Mesothelial cell of epicardium (in vitro differentiated cells): Measurements from ENCODE around the gene ADCY7. TPM values are rescaled to one million over a fixed set of nuclear protein-coding genes. Genes with fewer than 3 reads are reported as not detected.

Source experiments
- DNase-seq, 2 experiments: peaks; one replicate each; pipeline ENCODE4 v3.0.0; 2021; ENCODE audit warnings: low spot score in 2 of 2; ENCODE audit not compliant: unreplicated experiment in 2 of 2
- H3K27ac Mint-ChIP-seq: 2 replicates; pipeline ENCODE4 v1.8.0; 2021; ENCODE audit warnings: mixed read lengths
- H3K27me3 Mint-ChIP-seq: 2 replicates; pipeline ENCODE4 v1.8.0; 2021; ENCODE audit warnings: low read depth, mixed read lengths
- H3K36me3 Mint-ChIP-seq: 2 replicates; pipeline ENCODE4 v1.8.0; 2021; ENCODE audit warnings: mixed read lengths
- H3K4me1 Mint-ChIP-seq: 2 replicates; pipeline ENCODE4 v1.8.0; 2021; ENCODE audit warnings: mixed read lengths
- H3K4me3 Mint-ChIP-seq: 2 replicates; pipeline ENCODE4 v1.8.0; 2021; ENCODE audit warnings: mild to moderate bottlenecking, moderate library complexity, mixed read lengths
- H3K9me3 Mint-ChIP-seq: 2 replicates; pipeline ENCODE4 v1.8.0; 2021; ENCODE audit warnings: mixed read lengths
- total RNA-seq: library from RNA; stranded (reverse); gene quantifications from 3 replicates; pipeline ENCODE4 v1.2.1, GENCODE V29; 2021
- TF ChIP-seq, protein P1 (sequence below): fragments of 200-600 bp; sonication (generic); IDR thresholded peaks from one replicate; pipeline ENCODE4 v1.5.0; 2021; ENCODE audit warnings: antibody characterized with exemption; ENCODE audit not compliant: unreplicated experiment

The ADCY7 gene
- total RNA-seq, 1 donor from 2014 or later, result 25.7 TPM

DNA sequence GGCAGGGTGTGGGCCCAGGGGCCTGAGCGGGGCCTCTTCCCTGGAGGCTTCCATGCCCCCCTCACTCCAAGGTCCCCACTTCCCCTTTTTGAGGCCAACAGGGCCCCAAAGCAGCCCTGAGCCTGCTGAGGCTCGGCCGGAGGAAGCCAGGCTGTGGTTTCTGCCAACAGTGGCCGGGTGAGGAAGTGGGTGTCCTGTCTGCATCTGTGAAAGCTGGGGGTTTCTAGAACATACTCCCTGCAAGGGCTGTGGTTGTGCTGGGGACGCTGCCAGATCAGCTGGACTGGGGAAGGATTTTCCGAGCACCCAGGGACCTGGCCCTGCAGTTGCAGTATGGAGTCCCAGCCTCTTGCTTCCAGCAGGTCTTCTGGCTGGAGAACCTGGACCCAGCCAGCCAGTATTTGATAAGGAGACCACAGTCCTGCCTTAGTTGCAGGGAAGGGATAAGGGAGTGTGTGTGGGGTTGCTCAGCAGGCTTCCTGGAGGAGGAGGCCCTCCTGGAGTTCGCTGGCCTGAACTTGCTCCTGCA is 15.7 kb downstream of the ADCY7 start:
- Mint-ChIP-seq H3K9me3 (peaks cover 18% of the 10 kb centered on the region), H3K36me3 (peaks cover 6% of the 10 kb centered on the region), H3K4me3 (no peak overlapping the region), H3K4me1 (no peaks in the 10 kb centered on the region), H3K27me3 (no peaks in the 10 kb centered on the region), H3K27ac (no peak overlapping the region)
- TF ChIP-seq, protein P1, sequence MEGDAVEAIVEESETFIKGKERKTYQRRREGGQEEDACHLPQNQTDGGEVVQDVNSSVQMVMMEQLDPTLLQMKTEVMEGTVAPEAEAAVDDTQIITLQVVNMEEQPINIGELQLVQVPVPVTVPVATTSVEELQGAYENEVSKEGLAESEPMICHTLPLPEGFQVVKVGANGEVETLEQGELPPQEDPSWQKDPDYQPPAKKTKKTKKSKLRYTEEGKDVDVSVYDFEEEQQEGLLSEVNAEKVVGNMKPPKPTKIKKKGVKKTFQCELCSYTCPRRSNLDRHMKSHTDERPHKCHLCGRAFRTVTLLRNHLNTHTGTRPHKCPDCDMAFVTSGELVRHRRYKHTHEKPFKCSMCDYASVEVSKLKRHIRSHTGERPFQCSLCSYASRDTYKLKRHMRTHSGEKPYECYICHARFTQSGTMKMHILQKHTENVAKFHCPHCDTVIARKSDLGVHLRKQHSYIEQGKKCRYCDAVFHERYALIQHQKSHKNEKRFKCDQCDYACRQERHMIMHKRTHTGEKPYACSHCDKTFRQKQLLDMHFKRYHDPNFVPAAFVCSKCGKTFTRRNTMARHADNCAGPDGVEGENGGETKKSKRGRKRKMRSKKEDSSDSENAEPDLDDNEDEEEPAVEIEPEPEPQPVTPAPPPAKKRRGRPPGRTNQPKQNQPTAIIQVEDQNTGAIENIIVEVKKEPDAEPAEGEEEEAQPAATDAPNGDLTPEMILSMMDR, result no peak
- no peak for DNase-seq

DNA sequence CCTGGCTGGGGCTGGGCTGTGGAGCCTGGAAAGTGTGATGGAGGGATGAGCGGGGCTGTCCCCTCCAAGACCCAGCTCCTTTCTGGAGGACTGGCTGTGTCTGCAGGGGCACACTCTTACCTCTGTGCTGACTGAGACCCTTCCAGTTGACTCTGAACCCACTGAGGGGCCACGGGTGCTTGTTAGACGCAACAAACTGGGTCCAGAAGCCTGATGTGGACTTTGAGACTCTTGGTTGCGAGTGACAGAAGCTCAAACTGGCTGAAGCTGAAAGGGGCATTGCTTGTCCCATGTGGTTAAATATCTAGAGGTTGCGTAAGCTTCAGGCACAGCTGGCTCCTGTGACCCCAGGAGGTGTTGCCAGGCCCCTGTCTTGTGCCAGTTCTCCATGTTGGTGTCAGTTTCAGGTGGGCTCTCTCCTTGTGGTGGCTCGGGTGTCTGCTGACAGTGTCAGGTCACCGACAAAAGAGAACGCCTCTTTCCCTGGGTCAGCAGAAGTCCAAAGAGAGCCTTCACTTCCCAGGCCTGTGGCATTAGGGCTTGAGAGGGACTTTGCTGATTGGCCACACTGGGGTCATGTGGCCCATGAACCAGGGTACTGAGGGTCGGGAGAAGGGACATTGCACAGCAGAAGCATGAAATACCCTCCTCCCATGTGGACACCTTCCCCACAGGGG is 16.7 kb downstream of the ADCY7 start:
- H3K27ac Mint-ChIP-seq, result no peak overlapping the region
- no peaks in the 10 kb centered on the region for H3K27me3 Mint-ChIP-seq
- H3K36me3 Mint-ChIP-seq, result peaks cover 6% of the 10 kb centered on the region
- no peaks in the 10 kb centered on the region for H3K4me1 Mint-ChIP-seq
- peaks cover 17% of the 10 kb centered on the region for H3K9me3 Mint-ChIP-seq
- DNase-seq, result no peak
- no peak overlapping the region for H3K4me3 Mint-ChIP-seq
- TF ChIP-seq, protein P1, result no peak

DNA sequence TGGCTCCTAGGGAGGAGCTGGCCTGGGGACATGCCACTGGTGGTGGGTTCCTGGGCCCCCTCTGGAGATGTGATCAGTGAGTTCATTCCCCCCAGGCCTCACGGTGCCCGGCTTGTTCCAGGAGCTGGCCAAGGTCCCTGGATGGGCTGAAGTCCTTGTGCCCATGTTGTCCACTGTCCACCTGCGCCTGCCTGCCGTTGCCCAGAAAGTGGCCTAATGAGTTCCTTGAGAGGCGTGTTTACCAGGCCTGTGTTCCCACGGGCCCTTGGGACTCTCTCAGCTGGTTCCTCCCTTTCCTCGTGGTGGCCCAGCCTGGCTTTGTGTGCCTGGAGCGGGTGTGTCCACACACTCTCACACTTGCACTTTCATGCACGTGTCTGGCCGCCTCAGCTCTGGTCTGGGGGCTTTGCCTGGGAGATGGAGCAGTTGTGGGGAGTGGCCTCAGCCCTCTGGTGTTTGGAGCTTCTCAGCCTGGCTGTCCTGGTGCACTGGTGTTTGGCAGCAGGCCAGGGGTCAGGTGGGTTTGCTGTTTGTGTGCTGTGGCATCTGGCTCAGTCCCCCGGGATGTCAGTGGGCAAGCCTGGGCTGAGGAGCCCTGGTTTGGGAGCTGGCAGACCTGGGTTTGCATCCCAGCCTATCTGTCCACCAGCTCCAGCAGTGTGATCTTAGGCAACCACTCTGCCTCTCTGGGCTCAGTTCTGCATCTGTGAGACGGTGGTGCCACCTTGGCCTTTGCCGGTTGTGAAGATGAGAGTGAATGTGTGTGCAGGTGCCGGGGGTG is 18.0 kb downstream of the ADCY7 start:
- H3K4me3 Mint-ChIP-seq, result no peak overlapping the region
- TF ChIP-seq, protein P1, result no peak
- no peaks in the 10 kb centered on the region for H3K4me1 Mint-ChIP-seq
- no peak for DNase-seq
- H3K27me3 Mint-ChIP-seq, result no peaks in the 10 kb centered on the region
- peaks cover 12% of the 10 kb centered on the region for H3K9me3 Mint-ChIP-seq
- peaks cover 4% of the 10 kb centered on the region for H3K36me3 Mint-ChIP-seq
- H3K27ac Mint-ChIP-seq, result peak overlapping the region; percentile 28

DNA sequence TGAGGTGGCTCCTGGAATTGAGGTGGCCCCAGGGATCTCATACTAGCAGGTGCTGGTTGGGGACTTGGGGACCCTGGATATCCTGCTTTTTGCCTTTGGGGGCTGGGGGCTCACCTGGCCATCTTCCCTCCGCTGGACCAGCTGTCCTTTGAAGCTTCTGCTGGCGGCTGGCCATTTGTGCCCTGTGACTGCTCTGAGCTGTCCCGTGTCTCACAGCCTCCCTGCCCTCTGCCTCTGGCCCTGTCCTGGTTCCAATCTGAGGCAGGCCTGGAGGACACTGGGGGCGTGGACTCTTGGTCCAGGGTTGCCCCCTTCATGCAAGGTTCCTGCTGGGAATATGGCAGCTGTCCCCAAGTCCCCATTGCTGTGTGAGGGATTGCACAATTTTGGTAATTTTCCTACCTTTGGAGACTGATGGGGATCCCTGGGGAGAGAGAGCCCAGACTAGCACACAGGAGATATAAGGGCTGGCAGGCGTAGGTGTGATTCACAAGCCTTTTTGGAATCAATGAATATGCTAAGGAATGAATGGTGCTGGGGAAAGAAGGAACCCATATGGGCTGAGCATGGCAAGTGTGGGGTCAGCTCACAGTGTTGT is 19.2 kb downstream of the ADCY7 start:
- Mint-ChIP-seq H3K9me3 (peaks cover 5% of the 10 kb centered on the region), H3K36me3 (peaks cover 4% of the 10 kb centered on the region), H3K27me3 (no peaks in the 10 kb centered on the region), H3K4me3 (no peak overlapping the region), H3K4me1 (no peaks in the 10 kb centered on the region), H3K27ac (no peak overlapping the region)
- DNase-seq, result no peak
- TF ChIP-seq, protein P1, result no peak

DNA sequence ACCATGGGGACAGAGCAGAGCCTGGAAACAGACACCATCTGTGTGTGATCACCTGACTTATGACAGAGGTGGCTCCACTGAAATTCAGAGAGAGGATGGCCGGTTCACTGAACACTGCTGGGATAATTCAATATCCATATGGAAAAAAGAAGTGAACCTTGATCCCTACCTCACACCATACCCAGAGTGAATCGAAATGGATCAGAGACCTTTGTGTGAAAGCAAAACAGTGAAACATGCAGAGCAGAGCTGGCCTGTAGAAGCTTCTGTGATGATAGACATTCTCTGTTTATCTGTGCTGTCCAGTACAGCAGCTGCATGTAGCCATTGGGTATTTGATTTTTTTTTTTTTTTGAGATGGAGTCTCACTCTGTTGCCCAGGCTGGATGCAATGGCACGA is 20.3 kb downstream of the ADCY7 start:
- Mint-ChIP-seq H3K4me3 (no peak overlapping the region), H3K9me3 (peaks cover 4% of the 10 kb centered on the region), H3K27ac (no peak overlapping the region), H3K27me3 (no peaks in the 10 kb centered on the region), H3K36me3 (peaks cover 4% of the 10 kb centered on the region), H3K4me1 (no peaks in the 10 kb centered on the region)
- TF ChIP-seq, protein P1, result no peak
- DNase-seq, result no peak
